Measurements from ENCODE around the gene CNOT2. TPM values are rescaled to one million over a fixed set of nuclear protein-coding genes. Genes with fewer than 3 reads are reported as not detected.
"Not testable (repeated sequence)": the region's sequence is repeated elsewhere in the genome, so short reads cannot be mapped to it uniquely, and the experiment has no call there.

CNOT2 gene
- total RNA-seq, 1 donor from 2014 or later: 74.4 TPM

GRCh38 chr12:70290116-70290515, 46.9 kb downstream of the CNOT2 start:
- H3K4me1 Mint-ChIP-seq: peaks cover 14% of the 10 kb centered on the region
- no peak overlapping the region for H3K4me3 Mint-ChIP-seq
- peaks cover 43% of the 10 kb centered on the region for H3K36me3 Mint-ChIP-seq (ENCODE audit: low read depth)

GRCh38 chr12:70292017-70292776, 49.0 kb downstream of the CNOT2 start:
- H3K36me3 Mint-ChIP-seq (ENCODE audit: low read depth): peaks cover 39% of the 10 kb centered on the region
- peaks cover 11% of the 10 kb centered on the region for H3K4me1 Mint-ChIP-seq
- DNase-seq: no peak
- H3K9me3 Mint-ChIP-seq: no peaks in the 10 kb centered on the region
- H3K4me3 Mint-ChIP-seq: no peak overlapping the region
- no peak overlapping the region for H3K27ac Mint-ChIP-seq
- intact Hi-C loops (cut with micrococcal nuclease): no loop called here
- no peaks in the 10 kb centered on the region for H3K27me3 Mint-ChIP-seq

More at GRCh38 chr12:70290116-70290515, 46.9 kb downstream of the CNOT2 start:
- intact Hi-C loops (cut with micrococcal nuclease): no loop called here
- no peak for DNase-seq
- Mint-ChIP-seq H3K9me3 (no peaks in the 10 kb centered on the region), H3K27ac (no peak overlapping the region), H3K27me3 (no peaks in the 10 kb centered on the region)

GRCh38 chr12:70304684-70305555, 61.7 kb downstream of the CNOT2 start:
- Mint-ChIP-seq H3K4me1 (peaks cover 21% of the 10 kb centered on the region), H3K4me3 (peak overlapping the region; percentile 32), H3K27ac (peak overlapping the region; percentile 53), H3K36me3 (ENCODE audit: low read depth) (peaks cover 45% of the 10 kb centered on the region)
- H3K27me3 Mint-ChIP-seq; intact Hi-C loops (cut with micrococcal nuclease); H3K9me3 Mint-ChIP-seq: not testable (repeated sequence)
- peak; percentile 62 for DNase-seq

GRCh38 chr12:70305794-70306193, 62.6 kb downstream of the CNOT2 start:
- intact Hi-C loops (cut with micrococcal nuclease): no loop called here
- no peak for DNase-seq
- Mint-ChIP-seq H3K9me3 (peaks cover 5% of the 10 kb centered on the region), H3K4me3 (no peak overlapping the region), H3K4me1 (peaks cover 21% of the 10 kb centered on the region), H3K36me3 (ENCODE audit: low read depth) (peaks cover 41% of the 10 kb centered on the region), H3K27ac (no peak overlapping the region), H3K27me3 (no peaks in the 10 kb centered on the region)

GRCh38 chr12:70306676-70307075, 63.4 kb downstream of the CNOT2 start:
- H3K27ac Mint-ChIP-seq: no peak overlapping the region
- H3K27me3 Mint-ChIP-seq: no peaks in the 10 kb centered on the region
- peaks cover 5% of the 10 kb centered on the region for H3K9me3 Mint-ChIP-seq
- no peak overlapping the region for H3K4me3 Mint-ChIP-seq
- DNase-seq: no peak
- peaks cover 39% of the 10 kb centered on the region for H3K36me3 Mint-ChIP-seq (ENCODE audit: low read depth)
- peaks cover 21% of the 10 kb centered on the region for H3K4me1 Mint-ChIP-seq
- intact Hi-C loops (cut with micrococcal nuclease): no loop called here

- no peak for DNase-seq
- Mint-ChIP-seq H3K36me3 (ENCODE audit: low read depth) (peaks cover 36% of the 10 kb centered on the region), H3K27ac (no peak overlapping the region), H3K4me1 (peaks cover 21% of the 10 kb centered on the region), H3K27me3 (no peaks in the 10 kb centered on the region), H3K4me3 (no peak overlapping the region), H3K9me3 (peaks cover 5% of the 10 kb centered on the region)
- intact Hi-C loops (cut with micrococcal nuclease): no loop called here
Measured at GRCh38 chr12:70307868-70308267, 64.6 kb downstream of the CNOT2 start.

- Mint-ChIP-seq H3K36me3 (ENCODE audit: low read depth) (peaks cover 28% of the 10 kb centered on the region), H3K4me1 (peaks cover 13% of the 10 kb centered on the region), H3K27ac (no peak overlapping the region), H3K9me3 (no peaks in the 10 kb centered on the region), H3K4me3 (no peak overlapping the region), H3K27me3 (no peaks in the 10 kb centered on the region)
- no peak for DNase-seq
- intact Hi-C loops (cut with micrococcal nuclease): no loop called here
Measured at GRCh38 chr12:70309348-70309747, 66.1 kb downstream of the CNOT2 start.

- Mint-ChIP-seq H3K4me3 (no peak overlapping the region), H3K36me3 (ENCODE audit: low read depth) (peaks cover 20% of the 10 kb centered on the region), H3K27ac (no peak overlapping the region), H3K27me3 (no peaks in the 10 kb centered on the region), H3K4me1 (peaks cover 14% of the 10 kb centered on the region), H3K9me3 (no peaks in the 10 kb centered on the region)
- DNase-seq: no peak
- intact Hi-C loops (cut with micrococcal nuclease): loop anchor here (5.0 kb wide), 1 partner anchor 72 kb away; the partner anchor contains the start of gene CNOT2
Measured at GRCh38 chr12:70314145-70314544, 70.9 kb downstream of the CNOT2 start.

- peak overlapping the region; percentile 2 for H3K27ac Mint-ChIP-seq
- H3K36me3 Mint-ChIP-seq (ENCODE audit: low read depth): peaks cover 24% of the 10 kb centered on the region
- H3K4me3 Mint-ChIP-seq: no peak overlapping the region
- H3K4me1 Mint-ChIP-seq: peaks cover 12% of the 10 kb centered on the region
- intact Hi-C loops (cut with micrococcal nuclease): no loop called here
- DNase-seq: no peak
- H3K27me3 Mint-ChIP-seq: no peaks in the 10 kb centered on the region
- no peaks in the 10 kb centered on the region for H3K9me3 Mint-ChIP-seq
Measured at GRCh38 chr12:70317781-70318180, 74.5 kb downstream of the CNOT2 start.

GRCh38 chr12:70319605-70320004, 76.4 kb downstream of the CNOT2 start:
- no peaks in the 10 kb centered on the region for H3K27me3 Mint-ChIP-seq
- H3K9me3 Mint-ChIP-seq: no peaks in the 10 kb centered on the region
- no peak for DNase-seq
- intact Hi-C loops (cut with micrococcal nuclease): no loop called here
- H3K27ac Mint-ChIP-seq: no peak overlapping the region
- peaks cover 25% of the 10 kb centered on the region for H3K36me3 Mint-ChIP-seq (ENCODE audit: low read depth)
- peaks cover 12% of the 10 kb centered on the region for H3K4me1 Mint-ChIP-seq
- H3K4me3 Mint-ChIP-seq: no peak overlapping the region

GRCh38 chr12:70321191-70321590, 78.0 kb downstream of the CNOT2 start:
- Mint-ChIP-seq H3K27me3 (no peaks in the 10 kb centered on the region), H3K4me3 (no peak overlapping the region), H3K27ac (no peak overlapping the region), H3K9me3 (no peaks in the 10 kb centered on the region), H3K4me1 (peaks cover 6% of the 10 kb centered on the region), H3K36me3 (ENCODE audit: low read depth) (peaks cover 25% of the 10 kb centered on the region)
- intact Hi-C loops (cut with micrococcal nuclease): no loop called here
- no peak for DNase-seq

- intact Hi-C loops (cut with micrococcal nuclease): no loop called here
- peaks cover 7% of the 10 kb centered on the region for H3K4me1 Mint-ChIP-seq
- H3K9me3 Mint-ChIP-seq: peaks cover 3% of the 10 kb centered on the region
- H3K36me3 Mint-ChIP-seq (ENCODE audit: low read depth): peaks cover 40% of the 10 kb centered on the region
- H3K27me3 Mint-ChIP-seq: no peaks in the 10 kb centered on the region
- no peak overlapping the region for H3K27ac Mint-ChIP-seq
- H3K4me3 Mint-ChIP-seq: no peak overlapping the region
- DNase-seq: no peak
Measured at GRCh38 chr12:70327541-70327940, 84.3 kb downstream of the CNOT2 start.

- no peak for DNase-seq
- Mint-ChIP-seq H3K4me3 (no peak overlapping the region), H3K27me3 (no peaks in the 10 kb centered on the region), H3K9me3 (peaks cover 3% of the 10 kb centered on the region), H3K4me1 (peaks cover 7% of the 10 kb centered on the region), H3K36me3 (ENCODE audit: low read depth) (peaks cover 35% of the 10 kb centered on the region), H3K27ac (no peak overlapping the region)
- intact Hi-C loops (cut with micrococcal nuclease): no loop called here
Measured at GRCh38 chr12:70329728-70330127, 86.5 kb downstream of the CNOT2 start.

- H3K4me1 Mint-ChIP-seq: peaks cover 7% of the 10 kb centered on the region
- H3K4me3 Mint-ChIP-seq: no peak overlapping the region
- H3K9me3 Mint-ChIP-seq: peaks cover 3% of the 10 kb centered on the region
- no peak overlapping the region for H3K27ac Mint-ChIP-seq
- H3K27me3 Mint-ChIP-seq: no peaks in the 10 kb centered on the region
- intact Hi-C loops (cut with micrococcal nuclease): no loop called here
- DNase-seq: no peak
- peaks cover 36% of the 10 kb centered on the region for H3K36me3 Mint-ChIP-seq (ENCODE audit: low read depth)
Measured at GRCh38 chr12:70330158-70330557, 86.9 kb downstream of the CNOT2 start.

All from activated CD4-positive, alpha-beta T cell treated with anti-CD3 and anti-CD28 coated beads, Interleukin-2, amount 10 ng/mL, durations not matched to agents 24 days and 14 days (primary cell).